ENCODE data around the gene RHEB. TPM values are rescaled to one million over a fixed set of nuclear protein-coding genes. Genes with fewer than 3 reads are reported as not detected.

The RHEB gene
- total and polyA plus RNA-seq, 2 experiments from 2014 or later = 101 to 239 TPM

GRCh38 chr7:151456276-151456675 is 63.4 kb downstream of the RHEB start:
- Mint-ChIP-seq H3K9me3 (peaks cover 34% of the 10 kb centered on the region), H3K4me3 (no peak overlapping the region), H3K4me1 (peaks cover 71% of the 10 kb centered on the region), H3K36me3 (ENCODE audit: low read depth) (peaks cover 38% of the 10 kb centered on the region), H3K27me3 (ENCODE audit: insufficient read depth, low read depth, poor library complexity) (peaks cover 20% of the 10 kb centered on the region), H3K27ac (peak overlapping the region; percentile 55; the same call in 1 of the 2 replicates)
- H3K27me3 ChIP-seq (ENCODE audit: insufficient read depth) = no peaks in the 10 kb centered on the region
- no peak for TF ChIP-seq CTCF (conservative IDR thresholded peaks at IDR 0.05; ENCODE audit: low read depth in 2 of 2)
- TF ChIP-seq ETS1 (IDR thresholded peaks at IDR 0.05) = no peak
- no peak for TF ChIP-seq CREB1 (CRISPR knock-in tag; IDR thresholded peaks at IDR 0.05; ENCODE audit: low read depth)
- TF ChIP-seq EZH2 (IDR thresholded peaks at IDR 0.05; ENCODE audit: low read depth, unreplicated experiment) = no peak
- no peak for TF ChIP-seq ZNF114 (CRISPR knock-in tag; IDR thresholded peaks at IDR 0.05)
- no peak for TF ChIP-seq EZH2phosphoT487 (IDR thresholded peaks at IDR 0.05; ENCODE audit: unreplicated experiment)
- no peak for TF ChIP-seq JUNB (IDR thresholded peaks at IDR 0.05; ENCODE audit: unreplicated experiment)
- no peak for TF ChIP-seq POLR2AphosphoS5 (IDR thresholded peaks at IDR 0.05; ENCODE audit: low read depth)
- no peak for TF ChIP-seq NANOG (IDR thresholded peaks at IDR 0.05; ENCODE audit: borderline replicate concordance)
- TF ChIP-seq ZNF331 (CRISPR knock-in tag; IDR thresholded peaks at IDR 0.05; ENCODE audit: low read depth) = no peak
- no peak for TF ChIP-seq ZNF462 (CRISPR knock-in tag; IDR thresholded peaks at IDR 0.05)
- no peak for TF ChIP-seq STAT1 (IDR thresholded peaks at IDR 0.05; ENCODE audit: unreplicated experiment)
- no peak for TF ChIP-seq REST (IDR thresholded peaks at IDR 0.05; ENCODE audit: unreplicated experiment)
- peaks cover 55% of the 10 kb centered on the region for H3K4me1 ChIP-seq (ENCODE audit: insufficient read depth)
- no peak overlapping the region for H2AFZ ChIP-seq
- no peaks in the 10 kb centered on the region for H3K79me2 ChIP-seq (replicated peaks; ENCODE audit: insufficient read depth)
- H3K27ac ChIP-seq (ENCODE audit: low read depth) = peak overlapping the region; percentile 80
- peaks cover 27% of the 10 kb centered on the region; the same call in 1 of the 2 replicates for H3F3A ChIP-seq (replicated peaks; ENCODE audit: low read depth)
- H3K9me2 ChIP-seq (ENCODE audit: insufficient read depth) = peaks cover 3% of the 10 kb centered on the region; the same call in 1 of the 2 replicates
- peak overlapping the region; percentile 21 for H3K4me2 ChIP-seq
- H3K4me3 ChIP-seq = no peak overlapping the region
- DNase-seq (ENCODE audit: low spot score) (no peak), ATAC-seq (no peak)
- no peaks in the 10 kb centered on the region for H3K36me3 ChIP-seq (ENCODE audit: insufficient read depth)
- no peaks in the 10 kb centered on the region for H4K20me1 ChIP-seq (replicated peaks; ENCODE audit: insufficient read depth)

All from GM23338 (cell line).